Measurements from ENCODE around the gene TMPRSS6.

DNA sequence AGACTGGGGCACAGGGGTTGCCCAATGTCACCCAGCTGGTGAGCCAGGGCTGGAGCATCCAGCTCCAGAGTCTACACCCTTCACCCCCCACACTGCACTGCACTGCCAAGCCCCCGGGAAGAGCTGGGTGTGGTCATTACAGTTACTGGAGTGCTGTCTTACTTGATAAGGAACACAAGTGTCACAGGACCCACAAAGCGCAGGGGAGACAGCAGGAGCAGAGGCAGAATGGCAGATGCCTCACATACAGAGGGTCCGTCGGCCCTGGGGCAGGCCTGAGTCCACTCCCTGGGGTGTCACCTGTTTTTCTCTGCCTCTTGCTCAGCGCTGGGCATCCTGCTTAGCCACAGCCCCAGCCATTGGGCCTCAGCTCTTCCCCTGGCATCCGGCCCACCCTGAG lies 32.5 kb upstream of the TMPRSS6 start:
- TF ChIP-seq, protein P1, sequence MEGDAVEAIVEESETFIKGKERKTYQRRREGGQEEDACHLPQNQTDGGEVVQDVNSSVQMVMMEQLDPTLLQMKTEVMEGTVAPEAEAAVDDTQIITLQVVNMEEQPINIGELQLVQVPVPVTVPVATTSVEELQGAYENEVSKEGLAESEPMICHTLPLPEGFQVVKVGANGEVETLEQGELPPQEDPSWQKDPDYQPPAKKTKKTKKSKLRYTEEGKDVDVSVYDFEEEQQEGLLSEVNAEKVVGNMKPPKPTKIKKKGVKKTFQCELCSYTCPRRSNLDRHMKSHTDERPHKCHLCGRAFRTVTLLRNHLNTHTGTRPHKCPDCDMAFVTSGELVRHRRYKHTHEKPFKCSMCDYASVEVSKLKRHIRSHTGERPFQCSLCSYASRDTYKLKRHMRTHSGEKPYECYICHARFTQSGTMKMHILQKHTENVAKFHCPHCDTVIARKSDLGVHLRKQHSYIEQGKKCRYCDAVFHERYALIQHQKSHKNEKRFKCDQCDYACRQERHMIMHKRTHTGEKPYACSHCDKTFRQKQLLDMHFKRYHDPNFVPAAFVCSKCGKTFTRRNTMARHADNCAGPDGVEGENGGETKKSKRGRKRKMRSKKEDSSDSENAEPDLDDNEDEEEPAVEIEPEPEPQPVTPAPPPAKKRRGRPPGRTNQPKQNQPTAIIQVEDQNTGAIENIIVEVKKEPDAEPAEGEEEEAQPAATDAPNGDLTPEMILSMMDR (IDR thresholded peaks at IDR 0.05), result no peak
- no peak for TF ChIP-seq POLR2A (IDR thresholded peaks at IDR 0.05)

Measured in esophagus squamous epithelium (tissue), 4 donors.